Tibial nerve (tissue), 4 donors: Measurements from ENCODE around the gene FRMPD1. TPM values are rescaled to one million over a fixed set of nuclear protein-coding genes. Genes with fewer than 3 reads are reported as not detected.
"Not testable (repeated sequence)": the region's sequence is repeated elsewhere in the genome, so short reads cannot be mapped to it uniquely, and the experiment has no call there.

ENCODE experiments used
- DNase-seq, 2 donors: peaks; one replicate each; pipeline ENCODE4 v3.0.0-alpha.2; 2019; ENCODE audit warnings: low spot score in 2 of 2
- H3K27ac ChIP-seq, 4 donors: fragments of 200-600 bp; sonication (generic) in 3 of 4; one replicate each; pipeline ENCODE4 v1.5.1; 2017 to 2019; ENCODE audit warnings: mild to moderate bottlenecking in 1 of 4
- H3K27me3 ChIP-seq, 2 donors: fragments of 200-600 bp; sonication (generic) in 1 of 2; one replicate each; pipeline versions ENCODE4 v1.5.1 to v1.6.0; 2017 to 2019
- H3K36me3 ChIP-seq, 3 donors: fragments of 200-600 bp; sonication (generic); one replicate each; pipeline ENCODE4 v1.5.1; 2018 to 2019
- H3K4me1 ChIP-seq, 4 donors: fragments of 200-600 bp; sonication (generic) in 3 of 4; one replicate each; pipeline ENCODE4 v1.5.1; 2017 to 2019
- H3K4me3 ChIP-seq, 4 donors: fragments of 200-600 bp; sonication (generic) in 3 of 4; one replicate each; pipeline ENCODE4 v1.5.1; 2017 to 2019; ENCODE audit warnings: mild to moderate bottlenecking in 1 of 4, moderate library complexity in 1 of 4
- H3K9me3 ChIP-seq, 4 donors: fragments of 200-600 bp; sonication (generic) in 3 of 4; one replicate each; pipeline ENCODE4 v1.5.1; 2017 to 2019
- CTCF ChIP-seq, 5 experiments: fragments of 200-600 bp in 3 of 5; fragments of 450-650 bp in 2 of 5; sonication (generic) in 3 of 5; IDR thresholded peaks; one replicate each; pipeline ENCODE4 v1.5.1; 2016 to 2019; ENCODE audit warnings: antibody characterized with exemption in 5 of 5, mild to moderate bottlenecking in 3 of 5, moderate library complexity in 2 of 5
- EP300 ChIP-seq, 2 donors: sonication (generic); formaldehyde crosslinking; IDR thresholded peaks; one replicate each; pipeline ENCODE4 v1.6.1; 2017; ENCODE audit warnings: antibody characterized with exemption in 2 of 2, mild to moderate bottlenecking in 1 of 2
- POLR2A ChIP-seq, 2 donors: fragments of 450-650 bp; IDR thresholded peaks; one replicate each; pipeline ENCODE4 v1.6.1; 2017; ENCODE audit warnings: antibody characterized with exemption in 2 of 2, mild to moderate bottlenecking in 2 of 2, moderate library complexity in 2 of 2
- WGBS, 2 donors: methylation state at CpG; one replicate each; pipeline ENCODE4 v1.1.5; 2018; 5-methylcytosine and 5-hydroxymethylcytosine counted together
- total RNA-seq, 4 donors: library from RNA; depleted of rRNA; stranded (reverse); fragments of >200 nt; gene quantifications; one replicate each; pipeline ENCODE4 v1.1.0, GENCODE V29; 2016

The FRMPD1 gene
- total RNA-seq, 4 donors from 2014 or later: 0.30 to 1.6 (median 0.42) TPM; not detected in 1

- TF ChIP-seq CTCF (IDR thresholded peaks at IDR 0.05): no peak
- TF ChIP-seq EP300 (IDR thresholded peaks at IDR 0.05): no peak
- TF ChIP-seq POLR2A (IDR thresholded peaks at IDR 0.05): no peak
- Histone ChIP-seq H3K4me3 (no peak overlapping the region), H3K4me1 (peaks cover 0 to 10% (median 3%) of the 10 kb centered on the region in 4 donors), H3K27me3 (no peaks in the 10 kb centered on the region), H3K9me3 (no peaks in the 10 kb centered on the region), H3K36me3 (peaks cover 0 to 7% (median 0%) of the 10 kb centered on the region in 3 donors), H3K27ac (no peak overlapping the region)
- WGBS, 2 donors: 76 to 77% methylated on average over 3 of the region's 3 CpGs
- DNase-seq: no peak
Measured at GRCh38 chr9:37758747-37759146, 108.0 kb downstream of the FRMPD1 start.

GRCh38 chr9:37760416-37761161 is 109.8 kb downstream of the FRMPD1 start:
- H3K27me3 ChIP-seq: no peaks in the 10 kb centered on the region
- 87% methylated on average over 7 of the region's 7 CpGs for WGBS, 2 donors
- no peak overlapping the region for H3K27ac ChIP-seq
- peaks cover 0 to 18% (median 0%) of the 10 kb centered on the region in 3 donors for H3K36me3 ChIP-seq
- DNase-seq: no peak
- H3K4me1 ChIP-seq: no peaks in the 10 kb centered on the region
- no peak overlapping the region for H3K4me3 ChIP-seq
- no peaks in the 10 kb centered on the region for H3K9me3 ChIP-seq
- no peak for TF ChIP-seq CTCF (IDR thresholded peaks at IDR 0.05)
- TF ChIP-seq EP300 (IDR thresholded peaks at IDR 0.05): no peak
- TF ChIP-seq POLR2A (IDR thresholded peaks at IDR 0.05): no peak

- TF ChIP-seq POLR2A (IDR thresholded peaks at IDR 0.05): no peak
- no peak for TF ChIP-seq CTCF (IDR thresholded peaks at IDR 0.05)
- TF ChIP-seq EP300 (IDR thresholded peaks at IDR 0.05): no peak
- WGBS, 2 donors: 39 to 53% methylated on average over 3 of the region's 3 CpGs
- DNase-seq: no peak
- no peaks in the 10 kb centered on the region for H3K4me1 ChIP-seq
- no peaks in the 10 kb centered on the region for H3K9me3 ChIP-seq
- H3K4me3 ChIP-seq: no peak overlapping the region
- H3K27ac ChIP-seq: no peak overlapping the region
- H3K36me3 ChIP-seq: peaks cover 0 to 18% (median 0%) of the 10 kb centered on the region in 3 donors
- H3K27me3 ChIP-seq: no peaks in the 10 kb centered on the region
Measured at GRCh38 chr9:37761511-37761910, 110.8 kb downstream of the FRMPD1 start.

- peaks cover 0 to 31% (median 0%) of the 10 kb centered on the region in 3 donors for H3K36me3 ChIP-seq
- H3K4me3 ChIP-seq, H3K27ac ChIP-seq, H3K27me3 ChIP-seq, DNase-seq, H3K4me1 ChIP-seq, H3K9me3 ChIP-seq: not testable (repeated sequence)
- 82 to 97% methylated on average over 6 of the region's 6 CpGs for WGBS, 2 donors
Measured at GRCh38 chr9:37765263-37765662, 114.5 kb downstream of the FRMPD1 start.

- H3K4me3 ChIP-seq: no peak overlapping the region
Measured at GRCh38 chr9:37769306-37769705, 118.6 kb downstream of the FRMPD1 start.

More at GRCh38 chr9:37769306-37769705, 118.6 kb downstream of the FRMPD1 start:
- Histone ChIP-seq H3K27ac (no peak overlapping the region), H3K4me1 (no peaks in the 10 kb centered on the region), H3K9me3 (no peaks in the 10 kb centered on the region), H3K36me3 (peaks cover 0 to 65% (median 8%) of the 10 kb centered on the region in 3 donors), H3K27me3 (no peaks in the 10 kb centered on the region)
- no peak for DNase-seq
- no peak for TF ChIP-seq EP300 (IDR thresholded peaks at IDR 0.05)
- TF ChIP-seq POLR2A (IDR thresholded peaks at IDR 0.05): no peak
- TF ChIP-seq CTCF (IDR thresholded peaks at IDR 0.05): no peak
- WGBS, 2 donors: 76 to 94% methylated on average over 5 of the region's 5 CpGs
